ENCODE measurements around the gene PROCA1. TPM values are rescaled to one million over a fixed set of nuclear protein-coding genes. Genes with fewer than 3 reads are reported as not detected.

PROCA1 gene
- polyA plus RNA-seq, 1 of the 3 experiments (the other 2 are of a cell fraction) = 7.1 TPM

GRCh38 chr17:28741358-28742349, 30.0 kb upstream of the PROCA1 start:
- Histone ChIP-seq H3K36me3 (replicated peaks in 1 of 2; ENCODE audit: control insufficient read depth in 1 of 2, insufficient read depth in 2 of 2, low read length in 1 of 2) (peaks cover 0 to under 1% of the 10 kb centered on the region in 2 experiments), H2AFZ (ENCODE audit: low read depth) (no peak overlapping the region), H3K27ac (ENCODE audit: low read depth in 2 of 2, low read length in 1 of 2) (peak overlapping the region; percentile 97 to 98), H3K9me2 (no peaks in the 10 kb centered on the region), H4K20me1 (ENCODE audit: insufficient read depth) (peaks cover 24% of the 10 kb centered on the region), H3K4me3 (ENCODE audit: low read depth in 2 of 2, low read length in 1 of 2) (no peak overlapping the region), H3K9me3 (no peaks in the 10 kb centered on the region), H3K27me3 (ENCODE audit: insufficient read depth) (no peaks in the 10 kb centered on the region), H3F3A (replicated peaks; ENCODE audit: insufficient read depth) (peaks cover 21% of the 10 kb centered on the region), H3K9ac (no peak overlapping the region), H3K4me2 (peak overlapping the region; percentile 99; the same call in 1 of the 2 replicates), H3K79me2 (ENCODE audit: insufficient read depth) (peaks cover 32% of the 10 kb centered on the region), H3K4me1 (ENCODE audit: control insufficient read depth in 1 of 2, insufficient read depth in 2 of 2, low read depth in 1 of 2, low read length in 1 of 2) (peaks cover 18 to 31% of the 10 kb centered on the region in 2 experiments; a peak in 3 of 4 replicates)
- ChIA-PET POLR2A (interaction anchor here (6.5 kb wide), 1 partner anchor 14 kb away, joined by 90 read pairs; the partner anchor contains the start of genes NEK8 and TLCD1), CTCF (interaction anchor here (0.8 to 20.4 kb wide), 5 partner anchors 8 to 212 kb away, joined by 3 to 612 read pairs (median 3); partner anchors contain the start of genes NEK8, RPL23A and TLCD1)
- no peak for TF ChIP-seq GATA2 (CRISPR knock-in tag; IDR thresholded peaks at IDR 0.05)
- no peak for TF ChIP-seq FOSL2 (IDR thresholded peaks at IDR 0.05; ENCODE audit: borderline replicate concordance, low read depth)
- no peak for TF ChIP-seq NFIC (IDR thresholded peaks at IDR 0.05; ENCODE audit: borderline replicate concordance)
- no peak for TF ChIP-seq FOXJ3 (CRISPR knock-in tag; IDR thresholded peaks at IDR 0.05)
- TF ChIP-seq RAD21 (IDR thresholded peaks at IDR 0.05; ENCODE audit: low read length) = no peak
- TF ChIP-seq SIN3A (IDR thresholded peaks at IDR 0.05; ENCODE audit: borderline replicate concordance, low read depth, low read length) = no peak
- no peak for TF ChIP-seq CTCF (IDR thresholded peaks at IDR 0.05)
- TF ChIP-seq TCF12 (IDR thresholded peaks at IDR 0.05) = no peak
- TF ChIP-seq EZH2phosphoT487 (IDR thresholded peaks at IDR 0.05; ENCODE audit: borderline replicate concordance, low read depth) = no peak
- TF ChIP-seq IRF3 (IDR thresholded peaks at IDR 0.05; ENCODE audit: low read depth, low read length) = no peak
- no peak for TF ChIP-seq MXI1 (IDR thresholded peaks at IDR 0.05; ENCODE audit: low read depth, low read length)
- TF ChIP-seq ZBTB33 (IDR thresholded peaks at IDR 0.05; ENCODE audit: borderline replicate concordance, low read depth) = no peak
- TF ChIP-seq MEF2A (IDR thresholded peaks at IDR 0.05; ENCODE audit: borderline replicate concordance, low read depth) = no peak
- TF ChIP-seq REST (IDR thresholded peaks at IDR 0.05; ENCODE audit: low read depth, low read length) = no peak
- TF ChIP-seq ELF1 (IDR thresholded peaks at IDR 0.05) = no peak
- no peak for TF ChIP-seq YY1 (IDR thresholded peaks at IDR 0.05; ENCODE audit: low read depth)
- TF ChIP-seq MAX (IDR thresholded peaks at IDR 0.05; ENCODE audit: low read depth) = no peak
- TF ChIP-seq USF2 (IDR thresholded peaks at IDR 0.05; ENCODE audit: borderline replicate concordance, low read depth, low read length) = no peak
- WGBS (ENCODE audit: low lambda C conversion rate) = 94% methylated on average over 18 of the region's 19 CpGs
- no peak for DNase-seq
